Sigmoid colon (tissue), 7 donors: ENCODE measurements around the gene WASF2. TPM values are rescaled to one million over a fixed set of nuclear protein-coding genes. Genes with fewer than 3 reads are reported as not detected.

Experiments
- DNase-seq: peaks from one replicate; pipeline ENCODE4 v3.0.0-alpha.2; 2019
- H3K27ac ChIP-seq, 4 donors: fragments of 200-600 bp; sonication (generic); one replicate each; pipeline ENCODE4 v1.5.1; 2016 to 2019; ENCODE audit warnings: mild to moderate bottlenecking in 1 of 4
- H3K27me3 ChIP-seq, 3 donors: fragments of 200-600 bp; sonication (generic); one replicate each; pipeline ENCODE4 v1.5.1; 2019; ENCODE audit warnings: mild to moderate bottlenecking in 1 of 3
- H3K36me3 ChIP-seq, 4 donors: fragments of 200-600 bp; sonication (generic); one replicate each; pipeline ENCODE4 v1.5.1; 2016 to 2019
- H3K4me1 ChIP-seq, 4 donors: fragments of 200-600 bp; sonication (generic); one replicate each; pipeline ENCODE4 v1.5.1; 2017 to 2019
- H3K4me3 ChIP-seq, 4 donors: fragments of 200-600 bp; sonication (generic); one replicate each; pipeline ENCODE4 v1.5.1; 2017 to 2019; ENCODE audit warnings: mild to moderate bottlenecking in 2 of 4, moderate library complexity in 1 of 4
- H3K9me3 ChIP-seq, 4 donors: fragments of 200-600 bp in 3 of 4; sonication (generic) in 3 of 4; one replicate each; pipeline versions ENCODE4 v1.5.1 to v1.6.1; 2013 to 2019
- CTCF ChIP-seq, 4 experiments: fragments of 450-650 bp in 3 of 4; fragments of 200-600 bp in 1 of 4; IDR thresholded peaks; one replicate each; pipeline ENCODE4 v1.5.1; 2016 to 2019; ENCODE audit warnings: antibody characterized with exemption in 4 of 4, mild to moderate bottlenecking in 3 of 4, moderate library complexity in 2 of 4
- EP300 ChIP-seq, 4 donors: sonication (generic); formaldehyde crosslinking; IDR thresholded peaks; one replicate each; pipeline ENCODE4 v1.6.1; 2017; ENCODE audit warnings: antibody characterized with exemption in 4 of 4
- POLR2A ChIP-seq, 2 donors: fragments of 450-650 bp; IDR thresholded peaks; one replicate each; pipeline ENCODE4 v1.6.1; 2016; ENCODE audit warnings: antibody characterized with exemption in 2 of 2, mild to moderate bottlenecking in 2 of 2, moderate library complexity in 2 of 2
- POLR2AphosphoS5 ChIP-seq, 4 donors: sonication (generic); formaldehyde crosslinking; IDR thresholded peaks; one replicate each; pipeline ENCODE4 v1.6.1; 2017; ENCODE audit warnings: antibody characterized with exemption in 4 of 4
- WGBS, 2 donors: extraction: QIAGEN DNeasy Blood & Tissue Kit; methylation state at CpG; one replicate each; pipeline ENCODE4 v1.1.7; 2013; 5-methylcytosine and 5-hydroxymethylcytosine counted together
- intact Hi-C: fragments of 100-400 bp; cut with DNase I; formaldehyde crosslinking; loops from one replicate; pipeline ENCODE4 v1.15.1; 2023
- polyA plus RNA-seq, 3 donors: library from polyadenylated mRNA; stranded (reverse); fragments of 200-250 nt; gene quantifications; one replicate each; pipeline ENCODE4 v1.2.3, GENCODE V29; 2013
- total RNA-seq, 4 donors: library from RNA; depleted of rRNA; stranded (reverse); fragments of >200 nt; gene quantifications; one replicate each; pipeline ENCODE4 v1.1.0, GENCODE V29; 2016
- donor health status: healthy with polysubstance abuse.
- donor health status: Bipolar disorder and iron deficiency.
- donor health status: healthy.

Gene WASF2
- total and polyA plus RNA-seq, 7 donors, result 30.0 to 69.6 (median 56.9) TPM

GRCh38 chr1:27439150-27439549 lies 50.8 kb downstream of the WASF2 start:
- H3K4me1 ChIP-seq, result peaks cover 0 to 62% (median 56%) of the 10 kb centered on the region in 4 donors
- no peak for TF ChIP-seq POLR2A (IDR thresholded peaks at IDR 0.05)
- TF ChIP-seq POLR2AphosphoS5 (IDR thresholded peaks at IDR 0.05), result no peak
- no peak for TF ChIP-seq CTCF (IDR thresholded peaks at IDR 0.05)
- TF ChIP-seq EP300 (IDR thresholded peaks at IDR 0.05), result no peak
- intact Hi-C loops, result no loop called here
- peaks cover 0 to 6% (median 0%) of the 10 kb centered on the region in 4 donors for H3K36me3 ChIP-seq
- H3K27ac ChIP-seq, result no peak overlapping the region
- no peak for DNase-seq
- WGBS, 2 donors, result 6 to 41% methylated on average over 2 of the region's 2 CpGs
- no peaks in the 10 kb centered on the region for H3K9me3 ChIP-seq
- H3K4me3 ChIP-seq, result no peak overlapping the region
- H3K27me3 ChIP-seq, result no peaks in the 10 kb centered on the region

GRCh38 chr1:27438621-27439061 lies 51.3 kb downstream of the WASF2 start:
- 58 to 77% methylated on average over 1 of the region's 1 CpG for whole genome bisulfite sequencing, 2 donors
- peak overlapping the region in 2 of 4 donors; percentile 2 to 11 for H3K27ac ChIP-seq
- H3K36me3 ChIP-seq, result peaks cover 0 to 6% (median 0%) of the 10 kb centered on the region in 4 donors
- no peak for DNase-seq
- H3K27me3 ChIP-seq, result no peaks in the 10 kb centered on the region
- peaks cover 0 to 65% (median 58%) of the 10 kb centered on the region in 4 donors for H3K4me1 ChIP-seq
- TF ChIP-seq POLR2A (IDR thresholded peaks at IDR 0.05) (no peak), EP300 (IDR thresholded peaks at IDR 0.05) (no peak), CTCF (IDR thresholded peaks at IDR 0.05) (no peak), POLR2AphosphoS5 (IDR thresholded peaks at IDR 0.05) (no peak)
- intact Hi-C loops, result no loop called here
- no peak overlapping the region for H3K4me3 ChIP-seq
- no peaks in the 10 kb centered on the region for H3K9me3 ChIP-seq

- H3K27me3 ChIP-seq, result no peaks in the 10 kb centered on the region
- no peak for TF ChIP-seq EP300 (IDR thresholded peaks at IDR 0.05)
- TF ChIP-seq CTCF (IDR thresholded peaks at IDR 0.05), result no peak
- peak; percentile 41 to 77 (median 72) for TF ChIP-seq POLR2AphosphoS5 (IDR thresholded peaks at IDR 0.05)
- 7 to 45% methylated on average over 5 of the region's 5 CpGs for WGBS, 2 donors
- peaks cover 0 to 84% (median 70%) of the 10 kb centered on the region in 4 donors for H3K4me1 ChIP-seq
- no peak for DNase-seq
- H3K36me3 ChIP-seq, result peaks cover 0 to 6% (median 0%) of the 10 kb centered on the region in 4 donors
- no peaks in the 10 kb centered on the region for H3K9me3 ChIP-seq
- intact Hi-C loops, result no loop called here
- H3K27ac ChIP-seq, result peak overlapping the region; percentile 62 to 74 (median 64)
- H3K4me3 ChIP-seq, result no peak overlapping the region
These were observed 53.5 kb downstream of the WASF2 start for GRCh38 chr1:27436204-27437159.

GRCh38 chr1:27435566-27436203 lies 54.3 kb downstream of the WASF2 start:
- intact Hi-C loops, result no loop called here
- Histone ChIP-seq H3K27ac (peak overlapping the region; percentile 62 to 74 (median 64)), H3K27me3 (no peaks in the 10 kb centered on the region), H3K4me1 (peaks cover 0 to 92% (median 78%) of the 10 kb centered on the region in 4 donors), H3K9me3 (no peaks in the 10 kb centered on the region), H3K4me3 (no peak overlapping the region), H3K36me3 (no peaks in the 10 kb centered on the region)
- WGBS, 2 donors, result 18 to 45% methylated on average over 2 of the region's 2 CpGs
- no peak for DNase-seq
- peak in 2 of 4 donors; percentile 10 to 27 for TF ChIP-seq POLR2AphosphoS5 (IDR thresholded peaks at IDR 0.05)
- TF ChIP-seq CTCF (IDR thresholded peaks at IDR 0.05), result no peak
